Mucosa of descending colon (tissue), 3 donors: ENCODE results near the gene SAMD11. TPM values are rescaled to one million over a fixed set of nuclear protein-coding genes. Genes with fewer than 3 reads are reported as not detected.

Experiments used
- ATAC-seq: fragments of 200-7000 bp; cut with Tn5 transposase; one replicate; pipeline ENCODE4 v1.9.1; 2020; ENCODE audit warnings: mild to moderate bottlenecking, moderate library complexity
- DNase-seq, 3 donors: peaks; one replicate each; pipeline ENCODE4 v3.0.0-alpha.2; 2020
- H3K36me3 ChIP-seq: fragments of 200-600 bp; one replicate; pipeline ENCODE4 v1.8.0; 2021; ENCODE audit warnings: low read depth, mild to moderate bottlenecking
- H3K4me1 ChIP-seq: fragments of 200-600 bp; one replicate; pipeline ENCODE4 v1.8.0; 2021; ENCODE audit warnings: low read depth, mild to moderate bottlenecking
- H3K4me3 ChIP-seq: fragments of 200-600 bp; one replicate; pipeline ENCODE4 v1.8.0; 2021; ENCODE audit warnings: mild to moderate bottlenecking
- H3K9me3 ChIP-seq: fragments of 200-600 bp; one replicate; pipeline ENCODE4 v1.8.0; 2021; ENCODE audit warnings: mild to moderate bottlenecking
- CTCF ChIP-seq: fragments of 200-600 bp; IDR thresholded peaks from one replicate; pipeline ENCODE4 v1.8.0; 2022; ENCODE audit warnings: antibody characterized with exemption, mild to moderate bottlenecking
- intact Hi-C, 2 donors: fragments of 100-400 bp; cut with DNase I in 1 of 2; cut with micrococcal nuclease in 1 of 2; formaldehyde crosslinking; loops; one replicate each; pipeline versions ENCODE4 v1.11.0 to v1.11.1; 2022; cut with DNase I, micrococcal nuclease
- total RNA-seq, 3 donors: library from RNA; stranded (reverse); fragmentation: NEBNext Ultra II Directional in 2 of 3; extraction: Animal tissue kit (Norgen Biotek cat#: 25700) in 2 of 3; gene quantifications; one replicate each; pipeline versions ENCODE4 v1.2.1 to v1.2.4, GENCODE V29; 2021 to 2023
- donor health status: DM: no; HTN: no; CAD: no; lungs with moderate emphysema.
- donor health status: DM: no; HTN: no; CAD: no.
- donor health status: DM: no; HTN: yes; CAD: no.

The SAMD11 gene
- total RNA-seq, 3 donors from 2014 or later = 2.2 to 4.3 (median 2.7) TPM

GRCh38 chr1:904310-904950, 19.3 kb upstream of the SAMD11 start:
- intact Hi-C loops = no loop called here
- DNase-seq (peak; percentile 82 to 92 (median 84)), ATAC-seq (peak; percentile 94)
- peaks cover 11% of the 10 kb centered on the region for H3K4me1 ChIP-seq
- H3K9me3 ChIP-seq = no peaks in the 10 kb centered on the region
- H3K4me3 ChIP-seq = no peak overlapping the region
- TF ChIP-seq CTCF = peak; percentile 96
- H3K36me3 ChIP-seq = no peaks in the 10 kb centered on the region

DNA sequence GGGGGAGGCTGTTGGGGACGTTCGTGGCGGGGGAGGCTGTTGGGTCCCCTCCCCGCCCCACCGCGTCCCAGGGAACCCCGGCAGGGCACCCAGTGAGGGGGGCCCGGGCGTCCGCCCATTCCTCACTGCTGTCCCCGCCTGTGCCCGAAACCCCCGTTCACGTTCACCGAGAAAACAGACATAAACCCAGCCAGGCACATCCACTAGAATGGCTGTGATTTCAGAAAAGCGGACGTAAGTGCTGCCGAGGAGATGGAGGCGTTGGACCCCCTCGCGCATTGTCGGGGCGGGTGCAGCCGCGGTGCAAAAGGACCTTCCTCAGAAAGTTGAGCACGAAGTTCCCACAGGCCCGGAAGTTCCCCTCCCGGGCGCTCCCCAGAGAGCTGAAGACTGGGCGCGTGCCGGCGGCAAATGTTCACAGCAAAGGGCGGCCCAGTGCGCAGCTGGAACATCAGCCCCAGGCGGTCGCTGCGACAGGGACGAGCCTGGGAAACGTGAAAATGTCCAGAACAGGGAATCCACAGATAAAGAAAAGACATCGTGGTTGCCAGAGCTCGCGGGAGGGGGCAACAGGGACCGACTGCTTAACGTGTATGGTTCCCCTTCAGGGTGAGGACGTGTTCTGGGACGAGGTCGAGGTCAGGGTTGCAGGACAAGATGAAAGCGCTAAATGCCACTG, 18.5 kb upstream of the SAMD11 start:
- ATAC-seq (peak; percentile 26), DNase-seq (peak; percentile 35 to 68 (median 59))
- TF ChIP-seq CTCF = no peak
- Histone ChIP-seq H3K9me3 (no peaks in the 10 kb centered on the region), H3K4me3 (no peak overlapping the region), H3K36me3 (no peaks in the 10 kb centered on the region), H3K4me1 (peaks cover 11% of the 10 kb centered on the region)
- intact Hi-C loops = no loop called here

GRCh38 chr1:905811-906599, 17.7 kb upstream of the SAMD11 start:
- peak in 2 of 3 donors; percentile 30 to 63 for DNase-seq
- TF ChIP-seq CTCF = no peak
- intact Hi-C loops = no loop called here
- ATAC-seq = no peak
- no peaks in the 10 kb centered on the region for H3K9me3 ChIP-seq
- no peaks in the 10 kb centered on the region for H3K36me3 ChIP-seq
- H3K4me3 ChIP-seq = no peak overlapping the region
- peaks cover 11% of the 10 kb centered on the region for H3K4me1 ChIP-seq

DNA sequence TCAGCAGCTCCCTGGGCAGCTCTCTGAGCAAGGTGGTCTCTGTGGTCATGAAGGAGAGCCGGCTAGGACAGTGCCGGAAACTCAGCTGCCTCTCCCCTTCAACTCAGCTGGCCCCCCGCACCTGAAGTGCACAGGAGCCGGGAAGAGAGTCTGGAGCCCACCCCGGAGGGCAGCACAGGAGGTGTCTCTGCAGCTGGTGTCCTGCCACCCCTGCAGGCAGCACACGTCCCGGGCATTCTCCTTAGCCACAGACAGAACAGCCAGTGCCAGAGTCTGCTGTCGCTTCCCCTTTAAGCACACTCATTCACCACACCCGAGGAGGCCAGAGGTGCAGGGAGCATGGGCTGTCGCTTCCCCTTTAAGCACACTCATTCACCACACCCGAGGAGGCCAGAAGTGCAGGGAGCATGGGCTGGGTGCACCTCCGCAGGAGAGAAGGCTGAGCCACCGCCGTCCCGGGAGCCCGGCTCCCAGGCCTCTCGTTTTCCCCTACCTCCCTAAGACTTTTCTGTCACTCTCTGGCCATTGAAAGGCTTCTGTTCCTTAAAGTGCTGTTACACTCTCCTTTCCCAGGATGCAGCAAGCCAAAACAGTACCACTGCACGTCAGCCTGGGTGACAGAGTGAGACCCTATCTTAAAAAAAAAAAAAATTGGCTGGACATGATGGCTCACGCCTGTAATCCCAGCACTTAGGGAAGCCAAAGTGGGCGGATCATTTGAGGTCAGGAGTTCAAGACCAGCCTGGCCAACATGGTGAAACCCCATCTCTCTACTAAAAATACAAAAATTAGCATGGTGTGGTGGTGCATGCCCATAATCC, 16.9 kb upstream of the SAMD11 start:
- intact Hi-C loops = no loop called here
- DNase-seq (peak; percentile 61 to 74 (median 70)), ATAC-seq (peak; percentile 86)
- Histone ChIP-seq H3K4me1 (peaks cover 11% of the 10 kb centered on the region), H3K36me3 (no peaks in the 10 kb centered on the region), H3K4me3 (no peak overlapping the region), H3K9me3 (no peaks in the 10 kb centered on the region)
- no peak for TF ChIP-seq CTCF
